Activated CD4-positive, alpha-beta T cell treated with anti-CD3 and anti-CD28 coated beads for 24 hours (primary cell): ENCODE results near the gene DNAH9.

Source experiments
- DNase-seq, 2 donors: peaks; one replicate each; pipeline ENCODE4 v3.0.0-alpha.2; 2020; ENCODE audit warnings: low read depth in 2 of 2

DNAH9 gene

DNA sequence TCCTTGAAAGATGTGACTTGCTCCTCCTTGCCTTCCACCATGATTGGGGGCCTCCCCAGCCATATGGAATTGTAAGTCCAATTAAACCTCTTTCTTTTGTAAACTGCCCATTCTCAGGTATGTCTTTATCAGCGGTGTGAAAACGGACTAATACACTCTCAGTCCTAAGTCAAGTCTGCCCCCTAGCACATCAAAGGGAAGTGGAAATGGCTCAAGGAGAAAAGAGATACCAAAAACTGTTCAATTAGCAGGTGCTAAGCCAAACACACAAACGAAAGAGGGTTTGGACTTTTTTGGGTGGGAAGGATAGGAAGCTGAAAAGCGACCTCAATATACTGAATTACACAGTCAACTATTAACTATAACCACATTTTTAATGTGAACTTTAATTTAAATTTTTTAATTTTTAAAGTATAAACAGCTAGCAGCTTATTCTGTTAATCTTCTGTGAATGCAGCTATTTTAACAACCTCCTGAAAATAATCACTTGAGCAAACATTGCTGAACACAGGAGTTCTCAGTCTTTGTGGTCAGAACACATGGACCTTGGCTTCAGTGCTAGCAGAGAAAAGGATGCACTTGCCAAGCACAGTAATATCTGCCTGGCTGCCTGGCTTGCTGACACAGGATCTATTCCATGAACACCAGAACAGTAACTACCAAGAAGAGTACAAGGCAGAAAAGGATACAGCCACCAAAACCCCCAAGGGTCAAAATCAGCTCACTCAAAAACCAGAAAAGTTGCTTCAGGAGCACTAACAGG, 388.1 kb downstream of the DNAH9 start:
- DNase-seq, result no peak

DNA sequence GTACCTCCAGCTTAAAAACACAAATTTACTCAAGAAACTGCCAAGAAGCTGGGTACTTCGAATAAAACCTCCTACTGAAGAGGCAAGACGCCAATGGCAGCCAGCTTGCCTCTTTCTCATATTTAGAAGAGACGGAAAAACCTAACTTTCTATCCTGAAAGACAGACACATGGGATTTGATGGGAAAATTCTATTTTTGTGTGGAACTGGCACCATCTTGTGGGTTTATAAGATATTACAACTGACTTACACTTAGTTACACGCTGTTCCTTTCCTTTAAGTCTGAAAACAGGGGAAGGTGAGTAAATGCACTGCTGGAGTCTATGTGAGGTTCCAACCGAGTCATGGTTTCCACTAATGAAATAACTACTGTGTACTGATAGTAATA, 388.7 kb downstream of the DNAH9 start:
- DNase-seq, result no peak

DNA sequence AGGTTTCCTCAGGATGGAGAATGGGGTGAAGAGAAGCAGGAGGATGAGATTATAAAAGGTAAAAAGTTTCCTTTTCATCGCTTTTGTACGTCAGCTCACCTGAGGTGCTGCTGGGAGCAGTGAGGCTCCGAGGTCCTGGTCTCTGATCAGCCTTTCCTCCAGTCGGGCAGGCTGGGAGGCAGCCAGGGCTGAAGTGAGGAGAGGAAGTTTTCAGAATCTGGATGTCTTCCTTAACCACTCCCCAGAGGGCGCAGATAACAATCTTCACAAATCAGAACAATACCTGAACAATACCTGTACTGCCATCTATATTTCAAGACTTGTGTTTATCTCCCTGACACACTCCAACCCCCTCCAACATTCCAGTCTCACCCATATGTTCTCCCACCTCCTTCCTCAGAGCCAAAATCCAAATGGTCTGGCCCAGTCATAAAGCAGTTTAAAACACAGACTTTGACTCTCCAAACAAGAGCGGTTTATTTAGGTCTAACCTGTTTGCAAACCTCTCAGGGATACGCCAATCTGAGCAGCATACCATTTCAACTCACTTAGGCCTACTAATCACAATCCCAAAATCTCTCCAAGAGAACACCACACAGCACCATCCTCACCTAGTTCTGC, 392.2 kb downstream of the DNAH9 start:
- no peak for DNase-seq

DNA sequence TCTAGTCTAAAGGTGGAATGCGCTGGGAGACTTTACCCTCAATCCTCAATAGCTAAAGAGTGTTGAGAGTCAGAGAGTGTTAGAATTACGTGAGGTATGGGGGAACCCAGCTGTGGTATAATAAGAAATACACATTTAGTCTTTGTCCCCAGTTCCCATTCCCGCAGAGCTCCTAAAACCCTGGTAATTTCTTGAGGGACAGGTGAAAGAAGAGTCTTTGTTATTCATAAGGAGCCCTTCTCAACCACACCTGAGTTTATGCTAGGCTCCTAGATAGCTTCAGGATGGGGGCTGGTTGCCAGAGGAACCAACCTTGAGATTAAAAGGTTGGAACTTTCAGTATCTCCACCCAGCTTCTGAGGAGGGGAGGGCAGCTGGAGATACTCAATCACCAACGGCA, 393.2 kb downstream of the DNAH9 start:
- DNase-seq, result no peak

DNA sequence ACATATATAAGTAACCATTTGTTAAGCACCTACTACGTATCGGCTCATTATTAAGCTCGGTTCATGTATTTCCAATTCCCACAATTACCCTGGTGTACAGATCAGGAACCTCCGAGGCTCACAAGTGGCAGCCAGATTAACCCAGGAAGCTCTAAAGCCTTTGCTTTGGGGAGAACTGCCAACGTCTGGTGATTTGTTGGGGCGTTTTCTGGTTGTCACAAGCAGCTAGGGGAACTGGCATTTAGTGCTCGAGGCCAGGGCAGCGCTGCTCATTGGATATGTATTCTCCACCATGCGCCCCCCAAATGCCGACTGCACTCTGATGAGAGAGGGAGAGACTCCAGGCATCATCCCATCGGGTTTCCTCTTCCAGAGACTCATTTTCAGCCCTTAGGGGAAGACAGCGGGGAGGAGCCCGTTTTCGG, 398.5 kb downstream of the DNAH9 start:
- DNase-seq, result peak in 1 of 2 donors; percentile 18

DNA sequence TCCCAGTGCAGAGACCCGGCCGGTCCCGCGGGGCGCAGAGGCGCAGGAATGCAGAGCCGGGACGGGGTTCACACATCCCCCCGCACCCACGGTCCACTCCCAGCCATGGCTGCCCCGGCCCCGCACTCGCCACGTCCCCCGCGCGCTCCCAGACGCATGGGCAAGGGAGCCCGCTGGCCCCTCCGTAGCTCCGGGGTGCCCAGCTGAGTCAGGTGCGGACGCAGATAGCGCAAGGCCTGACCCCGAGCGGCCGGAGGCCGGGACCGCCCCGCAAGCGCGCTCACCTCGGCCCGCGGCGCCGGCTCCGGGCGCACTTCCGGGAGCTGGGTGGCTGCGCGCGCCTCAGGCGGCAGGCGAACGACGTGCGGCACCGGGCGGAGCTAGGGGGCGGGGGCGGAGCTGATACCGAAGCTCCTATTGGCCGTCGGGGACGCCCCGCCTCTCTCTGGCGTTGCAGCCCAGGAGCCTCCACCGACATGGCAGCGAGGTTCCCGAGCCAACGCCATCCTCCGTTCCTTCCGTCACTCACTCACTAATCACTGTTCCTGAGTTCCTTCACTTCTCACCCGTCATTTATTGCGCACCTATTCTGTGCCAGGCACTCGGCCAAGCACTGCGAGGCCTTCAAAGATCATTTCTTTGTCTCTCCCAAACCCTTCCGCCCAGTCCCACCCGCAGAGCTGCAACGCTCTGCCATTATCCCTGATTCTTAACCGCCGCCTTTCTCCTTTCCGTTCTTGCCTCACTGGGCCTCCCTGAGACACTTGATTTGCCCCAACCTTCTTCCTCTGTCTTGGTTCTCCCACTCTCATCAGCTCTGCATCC, 399.1 kb downstream of the DNAH9 start, which contains the start of gene ZNF18:
Gene ZNF18, minus strand, starts transcription at position 329 of the 825 bp plus-strand sequence. CDS start 4,646 bp downstream, outside the sequence.
- DNase-seq, result peak; percentile 92 to 95

DNA sequence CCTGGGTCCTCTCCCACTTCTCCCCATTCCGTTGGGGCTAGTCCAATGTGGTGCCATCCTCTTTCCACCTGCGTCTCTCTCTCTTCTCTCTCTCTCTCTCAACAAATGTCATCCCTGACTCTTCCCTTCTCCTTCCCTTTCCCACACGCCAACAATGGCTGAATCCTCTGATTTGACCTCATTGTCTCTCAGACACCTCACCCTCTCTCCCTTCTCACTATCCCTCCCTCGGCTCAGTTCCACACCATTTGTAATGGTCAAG, 399.6 kb downstream of the DNAH9 start:
- DNase-seq, result no peak

DNA sequence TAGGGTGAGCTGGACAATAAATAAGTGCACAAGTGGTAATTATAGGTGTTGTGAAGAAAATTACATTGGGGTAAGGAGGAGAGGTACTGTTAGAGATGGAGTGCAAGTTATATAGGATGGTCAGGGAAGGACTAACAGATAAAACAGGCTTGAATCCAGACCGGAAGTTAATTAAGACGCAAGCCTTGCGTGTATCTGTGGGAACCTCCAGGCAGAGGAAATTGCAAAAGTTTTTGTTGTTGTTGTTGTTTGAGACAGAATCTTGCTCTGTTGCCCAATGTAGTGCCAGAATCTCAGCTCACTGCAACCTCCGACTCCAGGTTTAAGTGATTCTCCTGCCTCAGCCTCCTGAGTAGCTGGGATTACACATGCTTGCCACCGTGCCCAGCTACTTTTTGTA, 401.4 kb downstream of the DNAH9 start:
- DNase-seq, result no peak

DNA sequence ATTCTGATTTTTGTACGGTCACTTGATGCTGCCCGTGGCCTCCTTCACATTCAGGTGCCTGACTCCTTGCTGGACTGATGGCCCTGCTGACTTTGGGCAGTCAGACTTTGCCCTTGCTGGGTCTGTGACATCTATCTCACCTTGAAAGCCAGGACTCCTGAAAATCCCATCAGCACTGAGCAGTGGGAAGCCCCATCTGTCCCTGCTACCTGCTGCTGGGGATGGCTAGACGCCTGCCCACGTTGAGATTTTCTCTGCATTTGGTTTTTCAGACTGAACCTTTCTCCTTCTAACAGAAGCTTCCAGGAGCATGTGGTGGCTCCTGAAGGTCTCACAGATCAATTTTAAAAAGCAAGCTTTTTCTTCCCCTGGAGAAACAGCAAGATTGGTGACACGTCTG, 409.2 kb downstream of the DNAH9 start:
- no peak for DNase-seq
